ENCODE results near the gene FAT4. TPM values are rescaled to one million over a fixed set of nuclear protein-coding genes. Genes with fewer than 3 reads are reported as not detected.

FAT4 gene
- total RNA-seq, 1 donor from 2014 or later = 106 TPM

- no peak for DNase-seq (ENCODE audit: extremely low spot score, unreplicated experiment)
- no peaks in the 10 kb centered on the region for H3K9me3 Mint-ChIP-seq (ENCODE audit: unreplicated experiment)
- H3K36me3 Mint-ChIP-seq (ENCODE audit: unreplicated experiment) = peaks cover 16% of the 10 kb centered on the region
- no peaks in the 10 kb centered on the region for H3K27me3 Mint-ChIP-seq (ENCODE audit: unreplicated experiment)
- H3K4me3 Mint-ChIP-seq (ENCODE audit: unreplicated experiment) = no peak overlapping the region
- TF ChIP-seq, protein P1, sequence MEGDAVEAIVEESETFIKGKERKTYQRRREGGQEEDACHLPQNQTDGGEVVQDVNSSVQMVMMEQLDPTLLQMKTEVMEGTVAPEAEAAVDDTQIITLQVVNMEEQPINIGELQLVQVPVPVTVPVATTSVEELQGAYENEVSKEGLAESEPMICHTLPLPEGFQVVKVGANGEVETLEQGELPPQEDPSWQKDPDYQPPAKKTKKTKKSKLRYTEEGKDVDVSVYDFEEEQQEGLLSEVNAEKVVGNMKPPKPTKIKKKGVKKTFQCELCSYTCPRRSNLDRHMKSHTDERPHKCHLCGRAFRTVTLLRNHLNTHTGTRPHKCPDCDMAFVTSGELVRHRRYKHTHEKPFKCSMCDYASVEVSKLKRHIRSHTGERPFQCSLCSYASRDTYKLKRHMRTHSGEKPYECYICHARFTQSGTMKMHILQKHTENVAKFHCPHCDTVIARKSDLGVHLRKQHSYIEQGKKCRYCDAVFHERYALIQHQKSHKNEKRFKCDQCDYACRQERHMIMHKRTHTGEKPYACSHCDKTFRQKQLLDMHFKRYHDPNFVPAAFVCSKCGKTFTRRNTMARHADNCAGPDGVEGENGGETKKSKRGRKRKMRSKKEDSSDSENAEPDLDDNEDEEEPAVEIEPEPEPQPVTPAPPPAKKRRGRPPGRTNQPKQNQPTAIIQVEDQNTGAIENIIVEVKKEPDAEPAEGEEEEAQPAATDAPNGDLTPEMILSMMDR (IDR thresholded peaks at IDR 0.05) = no peak
- H3K4me1 Mint-ChIP-seq (ENCODE audit: unreplicated experiment) = peaks cover 22% of the 10 kb centered on the region
- H3K27ac Mint-ChIP-seq (ENCODE audit: unreplicated experiment) = no peak overlapping the region
Observed at GRCh38 chr4:125338814-125339213, 24.1 kb downstream of the FAT4 start.

- peaks cover 10% of the 10 kb centered on the region for H3K36me3 Mint-ChIP-seq (ENCODE audit: unreplicated experiment)
- no peak overlapping the region for H3K27ac Mint-ChIP-seq (ENCODE audit: unreplicated experiment)
- TF ChIP-seq, protein P1 (IDR thresholded peaks at IDR 0.05) = no peak
- H3K27me3 Mint-ChIP-seq (ENCODE audit: unreplicated experiment) = no peaks in the 10 kb centered on the region
- DNase-seq (ENCODE audit: extremely low spot score, unreplicated experiment) = no peak
- peaks cover 12% of the 10 kb centered on the region for H3K4me1 Mint-ChIP-seq (ENCODE audit: unreplicated experiment)
- H3K4me3 Mint-ChIP-seq (ENCODE audit: unreplicated experiment) = no peak overlapping the region
- no peaks in the 10 kb centered on the region for H3K9me3 Mint-ChIP-seq (ENCODE audit: unreplicated experiment)
Observed at GRCh38 chr4:125344198-125344597, 29.4 kb downstream of the FAT4 start.

- DNase-seq (ENCODE audit: extremely low spot score, unreplicated experiment) = no peak
- no peaks in the 10 kb centered on the region for H3K27me3 Mint-ChIP-seq (ENCODE audit: unreplicated experiment)
- H3K36me3 Mint-ChIP-seq (ENCODE audit: unreplicated experiment) = peaks cover 13% of the 10 kb centered on the region
- H3K9me3 Mint-ChIP-seq (ENCODE audit: unreplicated experiment) = no peaks in the 10 kb centered on the region
- no peak overlapping the region for H3K4me3 Mint-ChIP-seq (ENCODE audit: unreplicated experiment)
- TF ChIP-seq, protein P1 (IDR thresholded peaks at IDR 0.05) = no peak
- no peak overlapping the region for H3K27ac Mint-ChIP-seq (ENCODE audit: unreplicated experiment)
- peaks cover 8% of the 10 kb centered on the region for H3K4me1 Mint-ChIP-seq (ENCODE audit: unreplicated experiment)
Observed at GRCh38 chr4:125346616-125347015, 31.9 kb downstream of the FAT4 start.

DNA sequence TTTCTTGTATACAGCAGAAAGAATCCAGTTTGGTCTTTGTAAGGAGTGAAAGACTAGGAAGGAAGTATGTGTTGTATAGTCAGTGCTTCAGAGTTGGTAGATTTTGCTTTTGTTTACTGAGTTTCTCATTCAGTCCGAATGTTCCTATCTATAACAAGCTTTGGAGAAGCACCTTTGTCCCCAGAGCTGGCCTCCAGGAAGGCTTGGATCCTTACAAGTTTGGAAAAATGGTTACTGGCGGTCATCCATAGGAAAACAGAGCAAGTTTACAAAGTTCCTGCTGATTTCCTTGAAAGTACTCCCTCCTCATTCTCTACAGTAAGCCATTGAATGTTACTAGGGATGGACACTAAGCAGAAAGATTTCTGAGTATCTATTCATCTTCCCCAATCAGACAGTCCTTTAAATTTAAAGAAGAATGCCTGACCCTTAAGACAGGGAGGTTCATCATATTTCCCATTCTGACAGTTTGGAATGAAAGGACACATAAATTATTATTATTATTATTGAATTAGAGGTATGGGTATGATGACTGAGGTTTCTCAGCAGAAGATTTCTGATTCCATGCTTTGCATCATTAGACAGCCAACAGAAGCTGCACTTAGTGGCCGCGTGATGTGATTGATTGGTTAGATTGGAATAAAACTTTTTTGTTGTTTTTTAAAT is 35.8 kb downstream of the FAT4 start:
- no peak overlapping the region for H3K27ac Mint-ChIP-seq (ENCODE audit: unreplicated experiment)
- H3K4me1 Mint-ChIP-seq (ENCODE audit: unreplicated experiment) = peaks cover 18% of the 10 kb centered on the region
- peaks cover 13% of the 10 kb centered on the region for H3K36me3 Mint-ChIP-seq (ENCODE audit: unreplicated experiment)
- DNase-seq (ENCODE audit: extremely low spot score, unreplicated experiment) = no peak
- H3K9me3 Mint-ChIP-seq (ENCODE audit: unreplicated experiment) = no peaks in the 10 kb centered on the region
- TF ChIP-seq, protein P1 (IDR thresholded peaks at IDR 0.05) = no peak
- H3K27me3 Mint-ChIP-seq (ENCODE audit: unreplicated experiment) = no peaks in the 10 kb centered on the region
- no peak overlapping the region for H3K4me3 Mint-ChIP-seq (ENCODE audit: unreplicated experiment)

- H3K36me3 Mint-ChIP-seq (ENCODE audit: unreplicated experiment) = peaks cover 13% of the 10 kb centered on the region
- H3K4me1 Mint-ChIP-seq (ENCODE audit: unreplicated experiment) = peaks cover 15% of the 10 kb centered on the region
- H3K9me3 Mint-ChIP-seq (ENCODE audit: unreplicated experiment) = no peaks in the 10 kb centered on the region
- H3K4me3 Mint-ChIP-seq (ENCODE audit: unreplicated experiment) = no peak overlapping the region
- no peaks in the 10 kb centered on the region for H3K27me3 Mint-ChIP-seq (ENCODE audit: unreplicated experiment)
- no peak for DNase-seq (ENCODE audit: extremely low spot score, unreplicated experiment)
- H3K27ac Mint-ChIP-seq (ENCODE audit: unreplicated experiment) = no peak overlapping the region
- TF ChIP-seq, protein P1 (IDR thresholded peaks at IDR 0.05) = no peak
Observed at GRCh38 chr4:125352521-125352920, 37.8 kb downstream of the FAT4 start.

Measured in osteocyte (in vitro differentiated cells).